Left hindlimb (tissue), 1 donor: ENCODE data around the gene CELF2.
"Not testable (repeated sequence)": the region's sequence is repeated elsewhere in the genome, so short reads cannot be mapped to it uniquely, and the experiment has no call there.

ENCODE experiments used
- DNase-seq: peaks from one replicate; pipeline ENCODE4 v3.0.0-alpha.2; 2018

The CELF2 gene

GRCh38 chr10:11179516-11180105 lies 161.9 kb downstream of the CELF2 start:
- DNase-seq: no peak

GRCh38 chr10:11180228-11180627 lies 162.6 kb downstream of the CELF2 start:
- no peak for DNase-seq

GRCh38 chr10:11181978-11182377 lies 164.3 kb downstream of the CELF2 start:
- peak; percentile 70 for DNase-seq

- no peak for DNase-seq
Observed at GRCh38 chr10:11183015-11183414, 165.3 kb downstream of the CELF2 start.

- DNase-seq: no peak
Observed at GRCh38 chr10:11184093-11184492, 166.4 kb downstream of the CELF2 start.

GRCh38 chr10:11185128-11185665 lies 167.5 kb downstream of the CELF2 start:
- DNase-seq: not testable (repeated sequence)

GRCh38 chr10:11186374-11186773 lies 168.7 kb downstream of the CELF2 start:
- no peak for DNase-seq

- no peak for DNase-seq
Observed at GRCh38 chr10:11189582-11190376, 172.1 kb downstream of the CELF2 start.

GRCh38 chr10:11191190-11191589 lies 173.5 kb downstream of the CELF2 start:
- no peak for DNase-seq

- DNase-seq: no peak
Observed at GRCh38 chr10:11191678-11192077, 174.0 kb downstream of the CELF2 start.

- DNase-seq: no peak
Observed at GRCh38 chr10:11192304-11193000, 174.8 kb downstream of the CELF2 start.

- no peak for DNase-seq
Observed at GRCh38 chr10:11193001-11193551, 175.4 kb downstream of the CELF2 start.

GRCh38 chr10:11194859-11195586 lies 177.4 kb downstream of the CELF2 start:
- DNase-seq: no peak

- DNase-seq: no peak
Observed at GRCh38 chr10:11195623-11196022, 178.0 kb downstream of the CELF2 start.

- DNase-seq: no peak
Observed at GRCh38 chr10:11197266-11197712, 179.6 kb downstream of the CELF2 start.

- no peak for DNase-seq
Observed at GRCh38 chr10:11197878-11198277, 180.2 kb downstream of the CELF2 start.

- DNase-seq: no peak
Observed at GRCh38 chr10:11201911-11202310, 184.2 kb downstream of the CELF2 start.

GRCh38 chr10:11204351-11204942 lies 186.8 kb downstream of the CELF2 start:
- DNase-seq: peak; percentile 38

GRCh38 chr10:11205030-11205772 lies 187.5 kb downstream of the CELF2 start:
- no peak for DNase-seq

- no peak for DNase-seq
Observed at GRCh38 chr10:11206676-11207559, 189.2 kb downstream of the CELF2 start.

GRCh38 chr10:11207560-11207844 lies 189.8 kb downstream of the CELF2 start:
- DNase-seq: peak; percentile 45
